Ovary (tissue), 9 donors: Measurements from ENCODE around the gene UBN2. TPM values are rescaled to one million over a fixed set of nuclear protein-coding genes. Genes with fewer than 3 reads are reported as not detected.
"Not testable (repeated sequence)": the region's sequence is repeated elsewhere in the genome, so short reads cannot be mapped to it uniquely, and the experiment has no call there.

Experiments used
- DNase-seq, 5 donors: peaks; one replicate each; pipeline ENCODE4 v3.0.0-alpha.2; 2019 to 2020
- H3K27ac ChIP-seq, 2 donors: fragments of 200-600 bp; one replicate each; pipeline versions ENCODE4 v1.5.1 to v1.8.0; 2019 to 2022
- H3K27me3 ChIP-seq: fragments of 200-600 bp; one replicate; pipeline ENCODE4 v1.8.0; 2022
- H3K36me3 ChIP-seq: fragments of 200-600 bp; sonication (generic); one replicate; pipeline ENCODE4 v1.5.1; 2019
- H3K4me1 ChIP-seq: one replicate; pipeline ENCODE4 v1.8.1; 2013; ENCODE audit warnings: mild to moderate bottlenecking, moderate library complexity; ENCODE audit not compliant: insufficient read depth
- H3K4me3 ChIP-seq: fragments of 200-600 bp; sonication (generic); one replicate; pipeline ENCODE4 v1.5.1; 2017
- H3K9me3 ChIP-seq, 2 donors: fragments of 200-600 bp in 1 of 2; sonication (generic) in 1 of 2; one replicate each; pipeline versions ENCODE4 v1.5.1 to v1.8.1; 2013 to 2019; ENCODE audit warnings: mild to moderate bottlenecking in 1 of 2, moderate library complexity in 1 of 2
- CTCF ChIP-seq, 3 donors: fragments of 450-650 bp in 2 of 3; fragments of 200-600 bp in 1 of 3; IDR thresholded peaks; one replicate each; pipeline versions ENCODE4 v1.5.1 to v1.8.0; 2016 to 2022; ENCODE audit warnings: antibody characterized with exemption in 3 of 3, mild to moderate bottlenecking in 1 of 3
- EP300 ChIP-seq: sonication (generic); formaldehyde crosslinking; IDR thresholded peaks from one replicate; pipeline ENCODE4 v1.6.1; 2017; ENCODE audit warnings: antibody characterized with exemption
- POLR2A ChIP-seq: fragments of 450-650 bp; IDR thresholded peaks from one replicate; pipeline ENCODE4 v1.6.1; 2017; ENCODE audit warnings: antibody characterized with exemption, mild to moderate bottlenecking, moderate library complexity
- WGBS, 3 donors: extraction: QIAGEN DNeasy Blood & Tissue Kit in 1 of 3; methylation state at CpG; one replicate each; pipeline versions ENCODE4 v1.1.5 to v1.1.7; 2013 to 2017; 5-methylcytosine and 5-hydroxymethylcytosine counted together
- intact Hi-C, 4 donors: fragments of 100-400 bp; cut with DNase I; formaldehyde crosslinking; loops; one replicate each; pipeline versions ENCODE4 v1.11.0 to v1.15.1; 2022 to 2023
- polyA plus RNA-seq, 2 donors: library from polyadenylated mRNA; stranded (reverse); fragments of 200-250 nt in 1 of 2; fragments of 350-450 nt in 1 of 2; fragmentation: Illumina TruSeq in 1 of 2; extraction: RNeasy Lipid Tissue Mini Kit (QIAGEN cat#74804) in 1 of 2; gene quantifications; one replicate each; pipeline ENCODE4 v1.2.3, GENCODE V29; 2013 to 2014
- total RNA-seq, 7 donors: library from RNA; depleted of rRNA in 2 of 7; stranded (reverse); fragments of >200 nt in 2 of 7; fragmentation: NEBNext Ultra II Directional in 3 of 7; extraction: Animal tissue kit (Norgen Biotek cat#: 25700) in 3 of 7; gene quantifications; one replicate each; pipeline versions ENCODE4 v1.1.0 to v1.2.4, GENCODE V29; 2016 to 2023
- donor health status: DM: no; HTN: no; CAD: no; lungs with moderate emphysema.
- donor health status: DM: no; HTN: no; CAD: no.
- donor health status: Bipolar disorder and iron deficiency.
- donor health status: DM: yes; HTN: yes; CAD: no.
- donor health status: DM: no; HTN: no; CAD: no.
- donor health status: DM: yes; HTN: yes; CAD: no.

UBN2 gene
- total and polyA plus RNA-seq, 9 donors, result 3.3 to 28.8 (median 17.5) TPM

GRCh38 chr7:139330333-139331030 lies 99.4 kb downstream of the UBN2 start:
- no peaks in the 10 kb centered on the region for H3K27me3 ChIP-seq
- no peak overlapping the region for H3K4me3 ChIP-seq
- TF ChIP-seq EP300, result no peak
- no peak for TF ChIP-seq POLR2A
- no peak for TF ChIP-seq CTCF (IDR thresholded peaks at IDR 0.05)
- no peaks in the 10 kb centered on the region for H3K4me1 ChIP-seq
- DNase-seq, result no peak
- intact Hi-C loops, result no loop called here
- H3K9me3 ChIP-seq, result no peaks in the 10 kb centered on the region
- H3K36me3 ChIP-seq, result no peaks in the 10 kb centered on the region
- no peak overlapping the region for H3K27ac ChIP-seq
- WGBS, 3 donors, result 87 to 94% (median 90%) methylated on average over 3 of the region's 3 CpGs

GRCh38 chr7:139332697-139333359 lies 101.8 kb downstream of the UBN2 start:
- H3K36me3 ChIP-seq, result no peaks in the 10 kb centered on the region
- no peaks in the 10 kb centered on the region for H3K4me1 ChIP-seq
- WGBS, 3 donors, result 32 to 51% (median 38%) methylated on average over 5 of the region's 5 CpGs
- no peak overlapping the region for H3K27ac ChIP-seq
- no peaks in the 10 kb centered on the region for H3K27me3 ChIP-seq
- H3K4me3 ChIP-seq, result no peak overlapping the region
- no peak for DNase-seq
- intact Hi-C loops, result no loop called here
- TF ChIP-seq POLR2A (no peak), EP300 (no peak), CTCF (IDR thresholded peaks at IDR 0.05) (no peak)
- H3K9me3 ChIP-seq, result no peaks in the 10 kb centered on the region

- H3K36me3 ChIP-seq, H3K27ac ChIP-seq, DNase-seq, intact Hi-C loops, H3K4me1 ChIP-seq, H3K9me3 ChIP-seq, H3K27me3 ChIP-seq, H3K4me3 ChIP-seq: not testable (repeated sequence)
- WGBS, 3 donors, result 95 to 96% (median 95%) methylated on average over 13 of the region's 13 CpGs
These were observed 102.4 kb downstream of the UBN2 start for GRCh38 chr7:139333443-139333842.

GRCh38 chr7:139334399-139335150 lies 103.5 kb downstream of the UBN2 start:
- Histone ChIP-seq H3K27ac (no peak overlapping the region), H3K27me3 (no peaks in the 10 kb centered on the region), H3K4me1 (no peaks in the 10 kb centered on the region), H3K36me3 (no peaks in the 10 kb centered on the region), H3K9me3 (no peaks in the 10 kb centered on the region), H3K4me3 (no peak overlapping the region)
- 85 to 90% (median 90%) methylated on average over 4 of the region's 4 CpGs for WGBS, 3 donors
- no peak for DNase-seq
- intact Hi-C loops, result no loop called here
- no peak for TF ChIP-seq POLR2A
- no peak for TF ChIP-seq EP300
- no peak for TF ChIP-seq CTCF (IDR thresholded peaks at IDR 0.05)

GRCh38 chr7:139339025-139339424 lies 108.0 kb downstream of the UBN2 start:
- Histone ChIP-seq H3K27ac (no peak overlapping the region), H3K27me3 (no peaks in the 10 kb centered on the region), H3K36me3 (no peaks in the 10 kb centered on the region), H3K4me1 (no peaks in the 10 kb centered on the region), H3K4me3 (no peak overlapping the region), H3K9me3 (no peaks in the 10 kb centered on the region)
- no peak for DNase-seq
- 96 to 98% (median 97%) methylated on average over 2 of the region's 2 CpGs for WGBS, 3 donors
- intact Hi-C loops, result no loop called here
- no peak for TF ChIP-seq POLR2A
- no peak for TF ChIP-seq EP300
- no peak for TF ChIP-seq CTCF (IDR thresholded peaks at IDR 0.05)
